GM10248 (cell line): ENCODE data around the gene LMO7.

ENCODE experiments used
- CTCF ChIA-PET: fragments of 300-600 bp; sonication (Branson Sonifier 250); formaldehyde crosslinking; extraction: SDS; loops from one replicate; lab custom pipeline; 2021; ENCODE audit warnings: antibody characterized with exemption; lab: Yijun Ruan, JAX
- POLR2A ChIA-PET: fragments of 350-650 bp; sonication (Branson Sonifier 250); formaldehyde crosslinking; extraction: SDS; loops from one replicate; lab custom pipeline; 2020; ENCODE audit warnings: antibody characterized with exemption; lab: Yijun Ruan, JAX
- DNase-seq: peaks from one replicate; pipeline ENCODE4 v3.0.0; 2012; ENCODE audit errors: extremely low spot score
- CTCF ChIP-seq: IDR thresholded peaks from 2 replicates; pipeline ENCODE4 v1.5.1; 2012; ENCODE audit warnings: mild to moderate bottlenecking, low read depth; ENCODE audit errors: extremely low read depth, missing control alignments, control extremely low read depth

Gene LMO7

GRCh38 chr13:75628801-75629200 lies 7.3 kb upstream of the LMO7 start:
- CTCF ChIA-PET = interaction anchor here (1.4 kb wide), 1 partner anchor 20 kb away, joined by 3 read pairs; no protein-coding TSS in a partner anchor
- no peak for TF ChIP-seq CTCF
- POLR2A ChIA-PET = no interaction called here
- DNase-seq = no peak

- no peak for TF ChIP-seq CTCF
- no peak for DNase-seq
- CTCF ChIA-PET = interaction anchor here (1.0 to 2.4 kb wide), 6 partner anchors 11 to 84 kb away, joined by 3 to 14 read pairs (median 4); partner anchors contain the start of gene UCHL3
- POLR2A ChIA-PET = no interaction called here
These were observed 2.8 kb upstream of the LMO7 start for GRCh38 chr13:75633285-75633684.

- ChIA-PET CTCF (no interaction called here), POLR2A (no interaction called here)
- peak; percentile 32 for DNase-seq
- no peak for TF ChIP-seq CTCF
These were observed 866 bp upstream of the LMO7 start for GRCh38 chr13:75635101-75635827.

- ChIA-PET CTCF (no interaction called here), POLR2A (no interaction called here)
- DNase-seq = peak; percentile 62
- peak; percentile 12 for TF ChIP-seq CTCF
These were observed 478 bp downstream of the LMO7 start for GRCh38 chr13:75636436-75637180.

- CTCF ChIA-PET = no interaction called here
- DNase-seq = no peak
- no peak for TF ChIP-seq CTCF
- POLR2A ChIA-PET = no interaction called here
These were observed 1.1 kb downstream of the LMO7 start for GRCh38 chr13:75637181-75637750.

GRCh38 chr13:75639454-75639853 lies 3.3 kb downstream of the LMO7 start:
- CTCF ChIA-PET = interaction anchor here (0.8 to 2.1 kb wide), 6 partner anchors 8 to 158 kb away, joined by 3 to 8 read pairs (median 4); partner anchors contain the start of gene TBC1D4
- no peak for DNase-seq
- no peak for TF ChIP-seq CTCF
- POLR2A ChIA-PET = no interaction called here
